PC-3 (cell line): ENCODE results near the gene CTNNA2.

ENCODE experiments used
- EZH2phosphoT487 ChIP-seq: fragments of 300-600 bp; sonication (generic); IDR thresholded peaks from 2 replicates; pipeline ENCODE4 v1.6.1; 2018; ENCODE audit warnings: mild to moderate bottlenecking, antibody characterized with exemption, low read length, borderline replicate concordance
- TF ChIP-seq, protein P1 (sequence below): fragments of 300-600 bp; sonication (generic); conservative IDR thresholded peaks from 2 replicates; pipeline ENCODE4 v1.5.1; 2017; ENCODE audit warnings: antibody characterized with exemption, low read depth, mild to moderate bottlenecking, low read length

DNA sequence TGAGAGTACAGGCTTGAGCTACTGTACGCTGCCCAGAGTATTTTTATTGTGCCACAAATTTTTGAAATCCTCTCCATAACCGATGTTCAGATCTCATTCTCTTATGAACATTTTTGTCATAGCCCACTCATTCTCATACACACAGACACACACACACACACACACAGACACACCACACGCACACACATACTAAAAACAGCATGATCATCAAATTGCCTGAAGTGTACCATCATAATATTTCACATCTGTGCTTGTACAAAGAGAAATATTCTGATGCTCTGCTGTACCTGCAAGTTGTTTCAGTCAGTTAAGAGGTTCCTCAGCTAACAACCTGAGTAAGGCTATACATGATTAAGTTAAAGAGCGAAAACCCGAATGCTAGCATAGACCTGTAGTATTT lies 696.6 kb downstream of the CTNNA2 start:
- no peak for TF ChIP-seq EZH2phosphoT487
- TF ChIP-seq, protein P1, sequence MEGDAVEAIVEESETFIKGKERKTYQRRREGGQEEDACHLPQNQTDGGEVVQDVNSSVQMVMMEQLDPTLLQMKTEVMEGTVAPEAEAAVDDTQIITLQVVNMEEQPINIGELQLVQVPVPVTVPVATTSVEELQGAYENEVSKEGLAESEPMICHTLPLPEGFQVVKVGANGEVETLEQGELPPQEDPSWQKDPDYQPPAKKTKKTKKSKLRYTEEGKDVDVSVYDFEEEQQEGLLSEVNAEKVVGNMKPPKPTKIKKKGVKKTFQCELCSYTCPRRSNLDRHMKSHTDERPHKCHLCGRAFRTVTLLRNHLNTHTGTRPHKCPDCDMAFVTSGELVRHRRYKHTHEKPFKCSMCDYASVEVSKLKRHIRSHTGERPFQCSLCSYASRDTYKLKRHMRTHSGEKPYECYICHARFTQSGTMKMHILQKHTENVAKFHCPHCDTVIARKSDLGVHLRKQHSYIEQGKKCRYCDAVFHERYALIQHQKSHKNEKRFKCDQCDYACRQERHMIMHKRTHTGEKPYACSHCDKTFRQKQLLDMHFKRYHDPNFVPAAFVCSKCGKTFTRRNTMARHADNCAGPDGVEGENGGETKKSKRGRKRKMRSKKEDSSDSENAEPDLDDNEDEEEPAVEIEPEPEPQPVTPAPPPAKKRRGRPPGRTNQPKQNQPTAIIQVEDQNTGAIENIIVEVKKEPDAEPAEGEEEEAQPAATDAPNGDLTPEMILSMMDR, result no peak
